OCI-LY3 (cell line): ENCODE measurements around the gene GALNTL6.

ENCODE experiments used
- EZH2phosphoT487 ChIP-seq: fragments of 200-600 bp; shearing (Covaris generic); IDR thresholded peaks from 2 replicates; pipeline ENCODE4 v1.6.1; 2018; ENCODE audit warnings: antibody characterized with exemption, mixed run types, low read depth
- TF ChIP-seq, protein P1 (sequence below): fragments of 200-600, 300-600 bp; sonication (generic); IDR thresholded peaks from 2 replicates; pipeline ENCODE4 v1.5.1; 2014; ENCODE audit warnings: antibody characterized with exemption, low read length, low read depth

DNA sequence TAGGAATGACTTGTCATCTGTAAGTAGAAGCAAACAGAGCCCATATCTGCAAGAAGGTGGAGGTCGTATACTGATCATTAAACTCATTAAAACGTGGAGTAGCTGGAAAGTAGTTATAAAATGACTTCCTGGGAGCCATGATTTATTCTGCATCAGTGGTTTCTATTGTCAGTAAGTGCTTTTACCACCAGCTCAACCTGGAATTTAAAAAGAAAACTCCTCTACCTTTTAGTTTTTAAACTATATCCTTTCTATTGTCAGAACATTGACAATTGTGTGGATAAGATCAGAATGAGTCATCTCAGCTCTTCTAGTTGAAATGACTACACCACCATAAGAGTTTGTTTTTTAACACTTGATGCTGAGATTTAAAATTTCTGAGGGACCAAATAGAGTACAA lies 704.2 kb downstream of the GALNTL6 start:
- TF ChIP-seq, protein P1, sequence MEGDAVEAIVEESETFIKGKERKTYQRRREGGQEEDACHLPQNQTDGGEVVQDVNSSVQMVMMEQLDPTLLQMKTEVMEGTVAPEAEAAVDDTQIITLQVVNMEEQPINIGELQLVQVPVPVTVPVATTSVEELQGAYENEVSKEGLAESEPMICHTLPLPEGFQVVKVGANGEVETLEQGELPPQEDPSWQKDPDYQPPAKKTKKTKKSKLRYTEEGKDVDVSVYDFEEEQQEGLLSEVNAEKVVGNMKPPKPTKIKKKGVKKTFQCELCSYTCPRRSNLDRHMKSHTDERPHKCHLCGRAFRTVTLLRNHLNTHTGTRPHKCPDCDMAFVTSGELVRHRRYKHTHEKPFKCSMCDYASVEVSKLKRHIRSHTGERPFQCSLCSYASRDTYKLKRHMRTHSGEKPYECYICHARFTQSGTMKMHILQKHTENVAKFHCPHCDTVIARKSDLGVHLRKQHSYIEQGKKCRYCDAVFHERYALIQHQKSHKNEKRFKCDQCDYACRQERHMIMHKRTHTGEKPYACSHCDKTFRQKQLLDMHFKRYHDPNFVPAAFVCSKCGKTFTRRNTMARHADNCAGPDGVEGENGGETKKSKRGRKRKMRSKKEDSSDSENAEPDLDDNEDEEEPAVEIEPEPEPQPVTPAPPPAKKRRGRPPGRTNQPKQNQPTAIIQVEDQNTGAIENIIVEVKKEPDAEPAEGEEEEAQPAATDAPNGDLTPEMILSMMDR: no peak
- TF ChIP-seq EZH2phosphoT487: no peak
